WTC11 (cell line): ENCODE measurements around the gene NDC1.

Source experiments
- CTCF ChIP-seq: fragments of 200-600 bp; IDR thresholded peaks from 2 replicates; pipeline ENCODE4 v1.8.0; 2022; ENCODE audit warnings: antibody characterized with exemption
- ETV6 ChIP-seq: sonication (generic); formaldehyde crosslinking; IDR thresholded peaks from 2 replicates; pipeline ENCODE4 v1.8.1; 2022; ENCODE audit warnings: mild to moderate bottlenecking, missing genetic modification reagents
- FOXJ3 ChIP-seq: sonication (generic); formaldehyde crosslinking; IDR thresholded peaks from 2 replicates; pipeline ENCODE4 v1.9.0; 2021; ENCODE audit warnings: missing genetic modification reagents, mild to moderate bottlenecking, borderline replicate concordance
- FOXK1 ChIP-seq: sonication (generic); formaldehyde crosslinking; IDR thresholded peaks from 2 replicates; pipeline ENCODE4 v1.8.0; 2022; ENCODE audit warnings: mild to moderate bottlenecking, moderate library complexity, missing genetic modification reagents
- MAX ChIP-seq: sonication (generic); formaldehyde crosslinking; IDR thresholded peaks from 2 replicates; pipeline ENCODE4 v1.8.0; 2022; ENCODE audit warnings: mild to moderate bottlenecking, missing genetic modification reagents
- ZNF232 ChIP-seq: sonication (generic); formaldehyde crosslinking; IDR thresholded peaks from 2 replicates; pipeline ENCODE4 v1.8.0; 2022; ENCODE audit warnings: mild to moderate bottlenecking, missing genetic modification reagents
- TF ChIP-seq, protein P1 (sequence below): sonication (generic); formaldehyde crosslinking; IDR thresholded peaks from 2 replicates; pipeline ENCODE4 v1.8.1; 2023; ENCODE audit warnings: mild to moderate bottlenecking, missing genetic modification reagents, borderline replicate concordance

DNA sequence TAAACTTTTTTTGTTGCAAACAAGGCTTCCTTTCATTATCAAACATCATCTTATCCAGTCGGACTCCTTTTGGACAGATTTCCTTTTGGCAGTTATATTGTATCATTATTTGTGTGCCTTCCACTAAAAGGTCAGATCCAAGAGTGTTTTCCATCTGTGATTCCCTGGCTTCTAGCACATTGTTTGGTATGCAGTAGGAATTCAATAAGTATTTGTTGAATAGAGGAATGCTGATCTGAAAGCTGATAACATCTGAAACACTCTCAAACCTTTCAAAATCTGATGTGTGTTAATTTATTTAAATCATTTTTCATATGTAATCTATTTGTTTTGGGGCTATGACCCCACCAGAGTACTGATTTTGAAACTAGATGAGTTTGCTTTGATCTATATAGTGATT is 39.0 kb downstream of the NDC1 start:
- TF ChIP-seq, protein P1, sequence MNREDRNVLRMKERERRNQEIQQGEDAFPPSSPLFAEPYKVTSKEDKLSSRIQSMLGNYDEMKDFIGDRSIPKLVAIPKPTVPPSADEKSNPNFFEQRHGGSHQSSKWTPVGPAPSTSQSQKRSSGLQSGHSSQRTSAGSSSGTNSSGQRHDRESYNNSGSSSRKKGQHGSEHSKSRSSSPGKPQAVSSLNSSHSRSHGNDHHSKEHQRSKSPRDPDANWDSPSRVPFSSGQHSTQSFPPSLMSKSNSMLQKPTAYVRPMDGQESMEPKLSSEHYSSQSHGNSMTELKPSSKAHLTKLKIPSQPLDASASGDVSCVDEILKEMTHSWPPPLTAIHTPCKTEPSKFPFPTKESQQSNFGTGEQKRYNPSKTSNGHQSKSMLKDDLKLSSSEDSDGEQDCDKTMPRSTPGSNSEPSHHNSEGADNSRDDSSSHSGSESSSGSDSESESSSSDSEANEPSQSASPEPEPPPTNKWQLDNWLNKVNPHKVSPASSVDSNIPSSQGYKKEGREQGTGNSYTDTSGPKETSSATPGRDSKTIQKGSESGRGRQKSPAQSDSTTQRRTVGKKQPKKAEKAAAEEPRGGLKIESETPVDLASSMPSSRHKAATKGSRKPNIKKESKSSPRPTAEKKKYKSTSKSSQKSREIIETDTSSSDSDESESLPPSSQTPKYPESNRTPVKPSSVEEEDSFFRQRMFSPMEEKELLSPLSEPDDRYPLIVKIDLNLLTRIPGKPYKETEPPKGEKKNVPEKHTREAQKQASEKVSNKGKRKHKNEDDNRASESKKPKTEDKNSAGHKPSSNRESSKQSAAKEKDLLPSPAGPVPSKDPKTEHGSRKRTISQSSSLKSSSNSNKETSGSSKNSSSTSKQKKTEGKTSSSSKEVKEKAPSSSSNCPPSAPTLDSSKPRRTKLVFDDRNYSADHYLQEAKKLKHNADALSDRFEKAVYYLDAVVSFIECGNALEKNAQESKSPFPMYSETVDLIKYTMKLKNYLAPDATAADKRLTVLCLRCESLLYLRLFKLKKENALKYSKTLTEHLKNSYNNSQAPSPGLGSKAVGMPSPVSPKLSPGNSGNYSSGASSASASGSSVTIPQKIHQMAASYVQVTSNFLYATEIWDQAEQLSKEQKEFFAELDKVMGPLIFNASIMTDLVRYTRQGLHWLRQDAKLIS (CRISPR knock-in tag): no peak
- TF ChIP-seq CTCF (no peak), FOXJ3 (CRISPR knock-in tag) (no peak), ZNF232 (CRISPR knock-in tag) (no peak), ETV6 (CRISPR knock-in tag) (no peak), FOXK1 (no peak), MAX (no peak)
